ENCODE results near the gene PLXNA4. TPM values are rescaled to one million over a fixed set of nuclear protein-coding genes. Genes with fewer than 3 reads are reported as not detected.

Gene PLXNA4
- polyA plus RNA-seq, 2 donors: 0.44 to 0.55 TPM

DNA sequence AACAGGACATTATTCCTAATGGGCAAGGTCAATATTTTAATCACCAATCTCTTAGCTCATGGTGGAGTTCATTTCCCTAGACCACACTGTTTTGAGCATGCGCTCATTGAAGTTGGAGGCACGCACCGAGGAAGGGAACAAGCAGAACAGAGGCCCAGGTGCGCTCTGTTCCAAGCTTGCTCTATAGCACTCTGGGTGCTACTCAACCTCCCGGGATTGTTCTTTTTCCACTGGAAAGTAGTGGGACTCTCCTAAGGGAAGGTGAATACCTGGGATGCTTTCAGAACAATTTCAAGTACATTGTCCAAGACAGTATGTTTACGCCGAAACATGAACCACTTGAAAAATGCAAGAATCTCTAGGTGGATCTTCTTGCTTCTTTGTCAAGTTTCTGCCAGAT is 16.2 kb downstream of the PLXNA4 start:
- 95 to 96% methylated on average over 7 of the region's 7 CpGs for WGBS, 2 donors
- Histone ChIP-seq H3K9me3 (ENCODE audit: control insufficient read depth in 2 of 2, insufficient read depth in 1 of 2, low read depth in 1 of 2, low read length in 1 of 2) (peaks cover 3 to 4% of the 10 kb centered on the region in 2 donors), H3K36me3 (ENCODE audit: control insufficient read depth in 2 of 2, insufficient read depth in 2 of 2, low read length in 1 of 2) (no peaks in the 10 kb centered on the region)

GRCh38 chr7:132558815-132559214 is 17.5 kb downstream of the PLXNA4 start:
- H3K27ac ChIP-seq (ENCODE audit: low read depth in 2 of 2, low read length in 1 of 2): no peak overlapping the region
- no peak overlapping the region for H3K4me3 ChIP-seq (ENCODE audit: low read depth in 1 of 2, low read length in 2 of 2)
- no peaks in the 10 kb centered on the region for H3K36me3 ChIP-seq (ENCODE audit: control insufficient read depth in 2 of 2, insufficient read depth in 2 of 2, low read length in 1 of 2)
- no peaks in the 10 kb centered on the region for H3K27me3 ChIP-seq (ENCODE audit: control insufficient read depth in 1 of 2, insufficient read depth in 2 of 2, low read length in 2 of 2)
- H3K9me3 ChIP-seq (ENCODE audit: control insufficient read depth in 2 of 2, insufficient read depth in 1 of 2, low read depth in 1 of 2, low read length in 1 of 2): peaks cover 0 to 4% of the 10 kb centered on the region in 2 donors
- 69 to 76% methylated on average over 5 of the region's 5 CpGs for WGBS, 2 donors
- no peaks in the 10 kb centered on the region for H3K4me1 ChIP-seq (ENCODE audit: control insufficient read depth in 2 of 2, insufficient read depth in 2 of 2, low read length in 1 of 2)

More for the DNA sequence above, 16.2 kb downstream of the PLXNA4 start:
- H3K4me3 ChIP-seq (ENCODE audit: low read depth in 1 of 2, low read length in 2 of 2): no peak overlapping the region
- H3K27me3 ChIP-seq (ENCODE audit: control insufficient read depth in 1 of 2, insufficient read depth in 2 of 2, low read length in 2 of 2): no peaks in the 10 kb centered on the region
- no peaks in the 10 kb centered on the region for H3K4me1 ChIP-seq (ENCODE audit: control insufficient read depth in 2 of 2, insufficient read depth in 2 of 2, low read length in 1 of 2)
- H3K27ac ChIP-seq (ENCODE audit: low read depth in 2 of 2, low read length in 1 of 2): no peak overlapping the region

GRCh38 chr7:132557489-132558044 is 18.7 kb downstream of the PLXNA4 start:
- no peaks in the 10 kb centered on the region for H3K4me1 ChIP-seq (ENCODE audit: control insufficient read depth in 2 of 2, insufficient read depth in 2 of 2, low read length in 1 of 2)
- no peak overlapping the region for H3K4me3 ChIP-seq (ENCODE audit: low read depth in 1 of 2, low read length in 2 of 2)
- peaks cover 4 to 5% of the 10 kb centered on the region in 2 donors for H3K9me3 ChIP-seq (ENCODE audit: control insufficient read depth in 2 of 2, insufficient read depth in 1 of 2, low read depth in 1 of 2, low read length in 1 of 2)
- H3K27ac ChIP-seq (ENCODE audit: low read depth in 2 of 2, low read length in 1 of 2): no peak overlapping the region
- H3K27me3 ChIP-seq (ENCODE audit: control insufficient read depth in 1 of 2, insufficient read depth in 2 of 2, low read length in 2 of 2): no peaks in the 10 kb centered on the region
- H3K36me3 ChIP-seq (ENCODE audit: control insufficient read depth in 2 of 2, insufficient read depth in 2 of 2, low read length in 1 of 2): no peaks in the 10 kb centered on the region
- WGBS, 2 donors: 56 to 66% methylated on average over 3 of the region's 3 CpGs

GRCh38 chr7:132554446-132554845 is 21.8 kb downstream of the PLXNA4 start:
- H3K27ac ChIP-seq (ENCODE audit: low read depth in 2 of 2, low read length in 1 of 2): no peak overlapping the region
- H3K4me3 ChIP-seq (ENCODE audit: low read depth in 1 of 2, low read length in 2 of 2): no peak overlapping the region
- peaks cover 4 to 12% of the 10 kb centered on the region in 2 donors for H3K9me3 ChIP-seq (ENCODE audit: control insufficient read depth in 2 of 2, insufficient read depth in 1 of 2, low read depth in 1 of 2, low read length in 1 of 2)
- 68 to 76% methylated on average over 4 of the region's 4 CpGs for WGBS, 2 donors
- H3K4me1 ChIP-seq (ENCODE audit: control insufficient read depth in 2 of 2, insufficient read depth in 2 of 2, low read length in 1 of 2): peaks cover 0 to 2% of the 10 kb centered on the region in 2 donors
- no peaks in the 10 kb centered on the region for H3K27me3 ChIP-seq (ENCODE audit: control insufficient read depth in 1 of 2, insufficient read depth in 2 of 2, low read length in 2 of 2)
- no peaks in the 10 kb centered on the region for H3K36me3 ChIP-seq (ENCODE audit: control insufficient read depth in 2 of 2, insufficient read depth in 2 of 2, low read length in 1 of 2)

GRCh38 chr7:132553031-132553430 is 23.2 kb downstream of the PLXNA4 start:
- Histone ChIP-seq H3K27me3 (ENCODE audit: control insufficient read depth in 1 of 2, insufficient read depth in 2 of 2, low read length in 2 of 2) (no peaks in the 10 kb centered on the region), H3K4me3 (ENCODE audit: low read depth in 1 of 2, low read length in 2 of 2) (no peak overlapping the region), H3K4me1 (ENCODE audit: control insufficient read depth in 2 of 2, insufficient read depth in 2 of 2, low read length in 1 of 2) (peaks cover 0 to 2% of the 10 kb centered on the region in 2 donors), H3K27ac (ENCODE audit: low read depth in 2 of 2, low read length in 1 of 2) (no peak overlapping the region), H3K9me3 (ENCODE audit: control insufficient read depth in 2 of 2, insufficient read depth in 1 of 2, low read depth in 1 of 2, low read length in 1 of 2) (peaks cover 4 to 12% of the 10 kb centered on the region in 2 donors), H3K36me3 (ENCODE audit: control insufficient read depth in 2 of 2, insufficient read depth in 2 of 2, low read length in 1 of 2) (no peaks in the 10 kb centered on the region)
- WGBS, 2 donors: 78 to 82% methylated on average over 3 of the region's 3 CpGs

DNA sequence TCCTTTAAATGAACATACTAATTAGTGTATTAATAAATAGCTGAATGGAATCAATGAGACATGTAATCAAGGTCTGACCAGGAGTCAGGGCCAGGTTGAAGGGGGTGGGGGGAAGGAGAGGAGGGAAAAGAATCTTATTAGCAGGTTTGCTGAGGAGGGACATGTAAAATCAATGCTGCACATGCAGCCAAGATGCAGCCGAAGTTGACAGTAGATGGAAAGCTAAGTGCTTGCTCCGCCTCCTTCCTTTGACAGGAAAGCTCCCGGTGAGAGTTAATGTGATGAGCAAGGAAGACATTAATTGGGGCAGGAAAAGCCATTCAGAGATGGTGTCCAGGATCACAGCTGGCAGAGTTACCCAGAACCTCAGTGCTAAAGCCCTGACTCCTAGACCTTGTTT is 24.4 kb downstream of the PLXNA4 start:
- no peak overlapping the region for H3K4me3 ChIP-seq (ENCODE audit: low read depth in 1 of 2, low read length in 2 of 2)
- H3K27ac ChIP-seq (ENCODE audit: low read depth in 2 of 2, low read length in 1 of 2): no peak overlapping the region
- WGBS, 2 donors: 39 to 55% methylated on average over 3 of the region's 3 CpGs
- H3K36me3 ChIP-seq (ENCODE audit: control insufficient read depth in 2 of 2, insufficient read depth in 2 of 2, low read length in 1 of 2): no peaks in the 10 kb centered on the region
- H3K27me3 ChIP-seq (ENCODE audit: control insufficient read depth in 1 of 2, insufficient read depth in 2 of 2, low read length in 2 of 2): no peaks in the 10 kb centered on the region
- H3K9me3 ChIP-seq (ENCODE audit: control insufficient read depth in 2 of 2, insufficient read depth in 1 of 2, low read depth in 1 of 2, low read length in 1 of 2): peaks cover 2 to 12% of the 10 kb centered on the region in 2 donors
- H3K4me1 ChIP-seq (ENCODE audit: control insufficient read depth in 2 of 2, insufficient read depth in 2 of 2, low read length in 1 of 2): peaks cover 0 to 2% of the 10 kb centered on the region in 2 donors

DNA sequence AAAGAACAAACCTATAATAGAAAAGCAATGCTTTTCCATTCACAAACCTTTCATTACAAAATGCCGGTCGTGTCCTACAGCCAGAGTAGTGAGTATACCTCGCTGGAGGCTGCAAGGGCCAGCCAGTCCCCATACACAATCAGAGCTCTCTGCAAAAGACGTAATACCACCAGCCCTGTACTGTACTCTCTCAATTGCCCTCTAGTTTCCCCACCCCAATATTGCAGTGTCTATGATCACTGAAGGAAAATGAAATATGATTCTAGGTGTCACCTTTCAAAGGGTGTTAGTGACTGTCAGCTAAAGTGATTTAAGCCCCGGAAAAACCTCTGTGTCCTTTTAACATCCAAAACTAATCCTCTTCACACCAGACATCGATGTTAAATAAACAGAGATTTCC is 24.8 kb downstream of the PLXNA4 start:
- Histone ChIP-seq H3K4me3 (ENCODE audit: low read depth in 1 of 2, low read length in 2 of 2) (no peak overlapping the region), H3K36me3 (ENCODE audit: control insufficient read depth in 2 of 2, insufficient read depth in 2 of 2, low read length in 1 of 2) (no peaks in the 10 kb centered on the region), H3K27me3 (ENCODE audit: control insufficient read depth in 1 of 2, insufficient read depth in 2 of 2, low read length in 2 of 2) (no peaks in the 10 kb centered on the region), H3K4me1 (ENCODE audit: control insufficient read depth in 2 of 2, insufficient read depth in 2 of 2, low read length in 1 of 2) (peaks cover 0 to 2% of the 10 kb centered on the region in 2 donors), H3K27ac (ENCODE audit: low read depth in 2 of 2, low read length in 1 of 2) (no peak overlapping the region), H3K9me3 (ENCODE audit: control insufficient read depth in 2 of 2, insufficient read depth in 1 of 2, low read depth in 1 of 2, low read length in 1 of 2) (peaks cover 2 to 12% of the 10 kb centered on the region in 2 donors)
- 70 to 75% methylated on average over 6 of the region's 6 CpGs for WGBS, 2 donors

- Histone ChIP-seq H3K4me1 (ENCODE audit: control insufficient read depth in 2 of 2, insufficient read depth in 2 of 2, low read length in 1 of 2) (peaks cover 0 to 2% of the 10 kb centered on the region in 2 donors), H3K36me3 (ENCODE audit: control insufficient read depth in 2 of 2, insufficient read depth in 2 of 2, low read length in 1 of 2) (no peaks in the 10 kb centered on the region), H3K4me3 (ENCODE audit: low read depth in 1 of 2, low read length in 2 of 2) (no peak overlapping the region), H3K27ac (ENCODE audit: low read depth in 2 of 2, low read length in 1 of 2) (no peak overlapping the region), H3K9me3 (ENCODE audit: control insufficient read depth in 2 of 2, insufficient read depth in 1 of 2, low read depth in 1 of 2, low read length in 1 of 2) (peaks cover 2 to 10% of the 10 kb centered on the region in 2 donors), H3K27me3 (ENCODE audit: control insufficient read depth in 1 of 2, insufficient read depth in 2 of 2, low read length in 2 of 2) (no peaks in the 10 kb centered on the region)
- 63 to 64% methylated on average over 4 of the region's 4 CpGs for WGBS, 2 donors
Observed at GRCh38 chr7:132548489-132549078, 27.7 kb downstream of the PLXNA4 start.

DNA sequence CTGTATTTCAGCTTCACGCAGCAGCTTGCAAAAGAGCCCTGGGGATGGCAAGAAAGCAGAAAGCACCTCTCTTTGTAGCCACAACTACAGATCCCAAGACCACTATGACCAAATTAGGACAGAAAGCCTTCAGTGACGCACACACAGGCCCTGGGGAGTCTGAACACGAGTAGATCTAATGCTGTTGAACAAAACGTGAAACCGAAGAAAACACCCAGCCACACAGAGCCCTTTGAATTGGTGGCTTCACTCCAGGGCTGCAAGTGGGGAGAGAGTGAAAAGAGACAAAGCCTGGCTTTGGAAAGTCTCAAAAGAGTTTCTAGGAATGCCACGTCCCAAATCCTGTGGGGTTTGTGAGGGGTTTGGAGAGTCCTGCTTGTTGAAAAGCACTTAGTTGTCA is 28.4 kb downstream of the PLXNA4 start:
- no peaks in the 10 kb centered on the region for H3K27me3 ChIP-seq (ENCODE audit: control insufficient read depth in 1 of 2, insufficient read depth in 2 of 2, low read length in 2 of 2)
- WGBS, 2 donors: 73 to 81% methylated on average over 6 of the region's 6 CpGs

More for the DNA sequence above, 28.4 kb downstream of the PLXNA4 start:
- Histone ChIP-seq H3K9me3 (ENCODE audit: control insufficient read depth in 2 of 2, insufficient read depth in 1 of 2, low read depth in 1 of 2, low read length in 1 of 2) (peaks cover 2 to 7% of the 10 kb centered on the region in 2 donors), H3K4me1 (ENCODE audit: control insufficient read depth in 2 of 2, insufficient read depth in 2 of 2, low read length in 1 of 2) (peaks cover 0 to 2% of the 10 kb centered on the region in 2 donors), H3K27ac (ENCODE audit: low read depth in 2 of 2, low read length in 1 of 2) (no peak overlapping the region), H3K36me3 (ENCODE audit: control insufficient read depth in 2 of 2, insufficient read depth in 2 of 2, low read length in 1 of 2) (no peaks in the 10 kb centered on the region), H3K4me3 (ENCODE audit: low read depth in 1 of 2, low read length in 2 of 2) (no peak overlapping the region)

All from esophagus (tissue), 2 donors.